HG03175 (cell line): ENCODE measurements around the gene NELFB.

ENCODE experiments used
- ATAC-seq: cut with Tn5 transposase; IDR thresholded peaks from one replicate; pipeline ENCODE4 v1.9.1; 2021; ENCODE audit warnings: mild to moderate bottlenecking, moderate library complexity; ENCODE audit not compliant: unreplicated experiment

Gene NELFB

GRCh38 chr9:137223078-137223970 lies 31.8 kb upstream of the NELFB start:
- peak; percentile 74 for ATAC-seq

GRCh38 chr9:137224830-137225694 lies 30.1 kb upstream of the NELFB start, which contains the start of gene CYSRT1:
Gene CYSRT1 (plus strand): TSS chr9:137225174. CDS start chr9:137225622, 448 bp downstream.
- no peak for ATAC-seq

- ATAC-seq: no peak
These were observed 29.3 kb upstream of the NELFB start for GRCh38 chr9:137225699-137226331.

- no peak for ATAC-seq
These were observed 28.6 kb upstream of the NELFB start for GRCh38 chr9:137226338-137227053.

- ATAC-seq: no peak
These were observed 27.9 kb upstream of the NELFB start, which contains the start of gene RNF224 for GRCh38 chr9:137227054-137227852. Gene RNF224 (plus strand): TSS chr9:137227502. CDS start chr9:137228336, 834 bp downstream.

GRCh38 chr9:137227853-137228505 lies 27.1 kb upstream of the NELFB start:
- ATAC-seq: no peak

GRCh38 chr9:137228506-137228967 lies 26.6 kb upstream of the NELFB start:
- no peak for ATAC-seq

- no peak for ATAC-seq
These were observed 25.9 kb upstream of the NELFB start for GRCh38 chr9:137228968-137229896.

GRCh38 chr9:137229903-137230704 lies 25.0 kb upstream of the NELFB start:
- ATAC-seq: no peak

- ATAC-seq: no peak
These were observed 24.3 kb upstream of the NELFB start, which contains the start of gene SLC34A3 for GRCh38 chr9:137230705-137231371. Gene SLC34A3 (plus strand): TSS chr9:137230901. CDS start chr9:137231703, 802 bp downstream.

GRCh38 chr9:137231372-137232039 lies 23.6 kb upstream of the NELFB start:
- ATAC-seq: no peak

- no peak for ATAC-seq
These were observed 23.0 kb upstream of the NELFB start for GRCh38 chr9:137232101-137232500.

GRCh38 chr9:137232510-137232909 lies 22.6 kb upstream of the NELFB start:
- no peak for ATAC-seq

GRCh38 chr9:137233143-137233980 lies 21.8 kb upstream of the NELFB start:
- ATAC-seq: no peak
